ENCODE data around the gene B4GALT1.

B4GALT1 gene

GRCh38 chr9:33172256-33173238 lies 5.4 kb upstream of the B4GALT1 start:
- ATAC-seq (ENCODE audit: low read depth) (peak; percentile 58), DNase-seq (ENCODE audit: low spot score) (no peak)
- H3K36me3 ChIP-seq (ENCODE audit: low read depth), result no peaks in the 10 kb centered on the region
- H3K27ac ChIP-seq (ENCODE audit: poor library complexity, severe bottlenecking), result peak overlapping the region; percentile 68
- H3K4me3 ChIP-seq (ENCODE audit: severe bottlenecking), result no peak overlapping the region
- H3K27me3 ChIP-seq (ENCODE audit: insufficient read depth, poor library complexity, severe bottlenecking), result no peaks in the 10 kb centered on the region
- H3K9me3 ChIP-seq (ENCODE audit: severe bottlenecking), result no peaks in the 10 kb centered on the region
- H3K4me1 ChIP-seq (ENCODE audit: insufficient read depth, poor library complexity, severe bottlenecking), result peaks cover 12% of the 10 kb centered on the region
- no peak for TF ChIP-seq CTCF (IDR thresholded peaks at IDR 0.05; ENCODE audit: poor library complexity, severe bottlenecking)

GRCh38 chr9:33170464-33171415 lies 3.6 kb upstream of the B4GALT1 start:
- Histone ChIP-seq H3K9me3 (ENCODE audit: severe bottlenecking) (no peaks in the 10 kb centered on the region), H3K4me3 (ENCODE audit: severe bottlenecking) (no peak overlapping the region), H3K27ac (ENCODE audit: poor library complexity, severe bottlenecking) (no peak overlapping the region), H3K27me3 (ENCODE audit: insufficient read depth, poor library complexity, severe bottlenecking) (no peaks in the 10 kb centered on the region), H3K36me3 (ENCODE audit: low read depth) (no peaks in the 10 kb centered on the region), H3K4me1 (ENCODE audit: insufficient read depth, poor library complexity, severe bottlenecking) (peaks cover 12% of the 10 kb centered on the region)
- peak; percentile 53 for TF ChIP-seq CTCF (IDR thresholded peaks at IDR 0.05; ENCODE audit: poor library complexity, severe bottlenecking)
- DNase-seq (ENCODE audit: low spot score) (no peak), ATAC-seq (ENCODE audit: low read depth) (no peak)

GRCh38 chr9:33168941-33169544 lies 1.9 kb upstream of the B4GALT1 start:
- no peaks in the 10 kb centered on the region for H3K27me3 ChIP-seq (ENCODE audit: insufficient read depth, poor library complexity, severe bottlenecking)
- H3K9me3 ChIP-seq (ENCODE audit: severe bottlenecking), result no peaks in the 10 kb centered on the region
- ATAC-seq (ENCODE audit: low read depth) (no peak), DNase-seq (ENCODE audit: low spot score) (no peak)
- H3K36me3 ChIP-seq (ENCODE audit: low read depth), result no peaks in the 10 kb centered on the region
- H3K4me3 ChIP-seq (ENCODE audit: severe bottlenecking), result no peak overlapping the region
- peak overlapping the region; percentile 99 for H3K27ac ChIP-seq (ENCODE audit: poor library complexity, severe bottlenecking)
- no peak for TF ChIP-seq CTCF (IDR thresholded peaks at IDR 0.05; ENCODE audit: poor library complexity, severe bottlenecking)
- peaks cover 12% of the 10 kb centered on the region for H3K4me1 ChIP-seq (ENCODE audit: insufficient read depth, poor library complexity, severe bottlenecking)

GRCh38 chr9:33167972-33168461 lies 881 bp upstream of the B4GALT1 start:
- Histone ChIP-seq H3K27ac (ENCODE audit: poor library complexity, severe bottlenecking) (peak overlapping the region; percentile 99), H3K9me3 (ENCODE audit: severe bottlenecking) (no peaks in the 10 kb centered on the region), H3K36me3 (ENCODE audit: low read depth) (no peaks in the 10 kb centered on the region), H3K27me3 (ENCODE audit: insufficient read depth, poor library complexity, severe bottlenecking) (no peaks in the 10 kb centered on the region), H3K4me3 (ENCODE audit: severe bottlenecking) (peak overlapping the region; percentile 98), H3K4me1 (ENCODE audit: insufficient read depth, poor library complexity, severe bottlenecking) (peaks cover 20% of the 10 kb centered on the region)
- TF ChIP-seq CTCF (IDR thresholded peaks at IDR 0.05; ENCODE audit: poor library complexity, severe bottlenecking), result no peak
- ATAC-seq (ENCODE audit: low read depth), result no peak
- no peak for DNase-seq (ENCODE audit: low spot score)

All from RWPE2 (cell line).